ENCODE data around the gene SDK2. TPM values are rescaled to one million over a fixed set of nuclear protein-coding genes. Genes with fewer than 3 reads are reported as not detected.

Gene SDK2
- total and polyA plus RNA-seq, 2 of the 8 experiments (the other 6 are each of a cell fraction or from before 2014, with no cell fraction given): 3.9 to 4.1 TPM

GRCh38 chr17:73434154-73434553 lies 210.1 kb downstream of the SDK2 start:
- Histone ChIP-seq H3K4me3 (ENCODE audit: extremely low read depth in 1 of 4, insufficient read depth in 2 of 4, low read depth in 3 of 4, low read length in 4 of 4) (no peak overlapping the region), H2BK120ac (replicated peaks; ENCODE audit: low read depth, low read length) (no peak overlapping the region), H2BK20ac (ENCODE audit: low read length) (no peak overlapping the region), H3K36me3 (ENCODE audit: control insufficient read depth in 2 of 4, insufficient read depth in 4 of 4, low read length in 3 of 4) (no peaks in the 10 kb centered on the region; a peak in 2 of 8 replicates), H3K4me2 (ENCODE audit: insufficient read depth in 1 of 2, low read depth in 2 of 2, low read length in 2 of 2) (no peak overlapping the region), H2BK12ac (ENCODE audit: low read depth, low read length) (no peak overlapping the region), H4K8ac (ENCODE audit: extremely low read depth, insufficient read depth, low read length) (no peak overlapping the region), H4K5ac (ENCODE audit: insufficient read length, low read depth, low read length) (no peak overlapping the region), H3K14ac (ENCODE audit: insufficient read length) (no peak overlapping the region), H3K23me2 (ENCODE audit: low read depth, low read length) (no peaks in the 10 kb centered on the region), H3K23ac (ENCODE audit: insufficient read length) (no peak overlapping the region), H4K91ac (replicated peaks; ENCODE audit: insufficient read length, low read length) (no peak overlapping the region), H3K4me1 (replicated peaks in 1 of 4; ENCODE audit: control insufficient read depth in 3 of 4, insufficient read depth in 4 of 4, low read length in 3 of 4) (peaks cover 0 to 6% (median 1%) of the 10 kb centered on the region in 4 experiments; a peak in 3 of 7 replicates), H3K27me3 (replicated peaks in 1 of 4; ENCODE audit: control insufficient read depth in 3 of 4, extremely low read depth in 1 of 4, insufficient read depth in 3 of 4, low read length in 3 of 4) (no peaks in the 10 kb centered on the region), H3K79me1 (ENCODE audit: low read depth, low read length) (no peaks in the 10 kb centered on the region), H2BK15ac (ENCODE audit: low read length) (no peak overlapping the region), H2AK5ac (ENCODE audit: low read depth, low read length) (no peak overlapping the region), H4K20me1 (replicated peaks in 1 of 2; ENCODE audit: control insufficient read depth in 1 of 2, insufficient read depth in 2 of 2, low read length in 2 of 2) (no peaks in the 10 kb centered on the region), H3K56ac (replicated peaks; ENCODE audit: insufficient read length, low read depth, low read length) (no peak overlapping the region), H3K9me3 (ENCODE audit: insufficient read depth in 2 of 2, low read depth in 1 of 2, low read length in 1 of 2) (no peaks in the 10 kb centered on the region), H2BK5ac (ENCODE audit: low read depth, low read length) (no peak overlapping the region), H3K18ac (ENCODE audit: extremely low read depth, low read length) (no peak overlapping the region), H3K9ac (replicated peaks in 1 of 4; ENCODE audit: extremely low read depth in 1 of 4, low read depth in 3 of 4, low read length in 3 of 4) (no peak overlapping the region), H3K4ac (replicated peaks; ENCODE audit: insufficient read length, low read depth, low read length) (no peak overlapping the region), H2AFZ (ENCODE audit: low read length) (no peak overlapping the region), H3K27ac (ENCODE audit: low read depth, low read length) (no peak overlapping the region), H3K79me2 (ENCODE audit: control insufficient read depth in 1 of 2, insufficient read depth in 2 of 2, low read length in 2 of 2) (no peaks in the 10 kb centered on the region)
- TF ChIP-seq GTF2F1 (IDR thresholded peaks at IDR 0.05; ENCODE audit: borderline replicate concordance, low read depth, low read length): no peak
- no peak for TF ChIP-seq SAP30 (IDR thresholded peaks at IDR 0.05; ENCODE audit: insufficient read depth, insufficient replicate concordance, low read length)
- TF ChIP-seq E2F6 (IDR thresholded peaks at IDR 0.05): no peak
- no peak for TF ChIP-seq POU5F1 (IDR thresholded peaks at IDR 0.05; ENCODE audit: low read depth, low read length)
- TF ChIP-seq CTCF (IDR thresholded peaks at IDR 0.05; ENCODE audit: control extremely low read depth in 1 of 3, insufficient read depth in 1 of 3, low read depth in 1 of 3, low read length in 3 of 3): no peak
- TF ChIP-seq HDAC2 (IDR thresholded peaks at IDR 0.05; ENCODE audit: borderline replicate concordance in 1 of 2, low read depth in 2 of 2, low read length in 2 of 2): no peak
- ChIA-PET CTCF (ENCODE audit: partially characterized antibody) (interaction anchor here (0.8 to 1.5 kb wide), 6 partner anchors 12 to 406 kb away, joined by 3 to 4 read pairs (median 4); no protein-coding TSS in a partner anchor), POLR2A (ENCODE audit: partially characterized antibody) (interaction anchor here (1.1 kb wide), 1 partner anchor 737 kb away, joined by 3 read pairs; no protein-coding TSS in a partner anchor)
- DNase-seq (ENCODE audit: low read depth in 1 of 2, low spot score in 2 of 2): no peak
- FAIRE-seq: no peak
- WGBS, 2 experiments (ENCODE audit: extremely low coverage in 1 of 2, insufficient coverage in 1 of 2, insufficient read length in 1 of 2, insufficient replicate concordance in 2 of 2, low coverage in 1 of 2, low lambda C conversion rate in 2 of 2, missing lambda C conversion rate in 1 of 2): 95% methylated on average over 8 of the region's 8 CpGs; no CpG with 5 or more reads in 1 of the 2 experiments
